Activated T-cell treated with anti-CD3 and anti-CD28 coated beads for 4 hours (primary cell): ENCODE results near the gene SPC24.
"Not testable (repeated sequence)": the region's sequence is repeated elsewhere in the genome, so short reads cannot be mapped to it uniquely, and the experiment has no call there.

Source experiments
- DNase-seq: peaks from one replicate; pipeline ENCODE4 v3.0.0-alpha.2; 2020

Gene SPC24

DNA sequence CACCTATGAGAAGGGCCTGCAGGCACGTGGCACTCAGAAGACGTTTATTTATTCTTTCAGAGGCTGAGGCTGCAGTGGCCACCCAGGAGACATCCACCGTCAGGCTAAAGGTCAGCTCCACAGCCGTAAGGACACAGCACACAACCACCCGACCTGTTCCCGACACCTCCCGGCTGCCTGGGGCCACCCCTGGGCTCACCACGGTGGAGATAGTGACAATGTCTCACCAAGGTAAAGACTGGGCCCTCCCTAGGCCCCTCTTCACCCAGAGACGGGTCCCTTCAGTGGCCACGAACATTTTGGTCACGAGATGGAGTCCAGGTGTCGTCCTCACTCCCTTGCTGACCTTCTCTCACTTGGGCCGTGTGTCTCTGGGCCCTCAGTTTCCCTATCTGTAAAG, 32.5 kb downstream of the SPC24 start:
- no peak for DNase-seq

DNA sequence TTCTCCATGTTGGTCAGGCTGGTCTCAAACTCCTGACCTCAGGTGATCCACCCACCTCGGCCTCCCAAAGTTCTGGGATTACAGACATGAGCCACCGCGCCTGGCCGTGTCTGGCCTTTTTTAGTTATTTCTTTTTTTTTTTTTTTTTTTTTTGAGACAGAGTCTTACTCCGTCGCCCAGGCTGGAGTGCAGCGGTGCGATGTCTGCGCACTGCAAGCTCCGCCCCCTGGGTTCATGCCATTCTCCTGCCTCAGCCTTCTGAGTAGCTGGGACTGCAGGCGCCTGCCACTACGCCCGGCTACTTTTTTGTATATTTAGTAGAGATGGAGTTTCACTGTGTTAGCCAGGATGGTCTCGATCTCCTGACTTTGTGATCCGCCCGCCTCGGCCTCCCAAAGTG, 33.6 kb downstream of the SPC24 start:
- DNase-seq = not testable (repeated sequence)

DNA sequence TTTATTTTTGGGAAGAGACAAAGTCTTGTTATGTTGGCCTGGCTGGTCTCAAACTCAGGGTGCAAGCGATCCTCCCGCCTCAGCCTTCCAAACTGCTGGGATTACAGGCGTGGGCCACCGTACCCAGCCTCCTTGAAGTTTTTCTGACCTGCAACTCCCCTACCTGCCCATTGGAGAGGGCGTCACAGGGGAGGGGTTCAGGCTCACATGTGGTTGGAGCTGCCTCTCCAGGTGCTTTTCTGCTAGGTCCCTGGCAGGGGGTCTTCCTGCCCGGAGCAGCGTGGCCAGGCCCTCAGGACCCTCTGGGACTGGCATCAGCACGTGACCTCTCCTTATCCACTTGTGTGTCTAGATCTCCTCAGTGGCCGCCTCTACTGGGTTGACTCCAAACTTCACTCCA, 39.1 kb downstream of the SPC24 start:
- DNase-seq = no peak

DNA sequence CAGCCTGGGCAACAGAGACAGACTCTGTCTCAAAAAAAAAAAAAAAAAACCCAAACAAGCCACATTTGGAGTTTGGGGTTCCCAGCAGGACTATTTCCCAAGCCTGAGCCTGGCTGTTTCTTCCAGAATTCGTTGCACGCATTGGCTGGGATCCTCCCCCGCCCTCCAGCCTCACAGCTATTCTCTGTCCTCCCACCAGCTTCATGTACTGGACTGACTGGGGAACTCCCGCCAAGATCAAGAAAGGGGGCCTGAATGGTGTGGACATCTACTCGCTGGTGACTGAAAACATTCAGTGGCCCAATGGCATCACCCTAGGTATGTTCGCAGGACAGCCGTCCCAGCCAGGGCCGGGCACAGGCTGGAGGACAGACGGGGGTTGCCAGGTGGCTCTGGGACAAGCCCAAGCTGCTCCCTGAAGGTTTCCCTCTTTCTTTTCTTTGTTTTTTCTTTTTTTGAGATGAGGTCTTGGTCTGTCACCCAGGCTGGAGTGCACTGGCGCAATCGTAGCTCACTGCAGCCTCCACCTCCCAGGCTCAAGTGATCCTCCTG, 39.6 kb downstream of the SPC24 start:
- DNase-seq = no peak

DNA sequence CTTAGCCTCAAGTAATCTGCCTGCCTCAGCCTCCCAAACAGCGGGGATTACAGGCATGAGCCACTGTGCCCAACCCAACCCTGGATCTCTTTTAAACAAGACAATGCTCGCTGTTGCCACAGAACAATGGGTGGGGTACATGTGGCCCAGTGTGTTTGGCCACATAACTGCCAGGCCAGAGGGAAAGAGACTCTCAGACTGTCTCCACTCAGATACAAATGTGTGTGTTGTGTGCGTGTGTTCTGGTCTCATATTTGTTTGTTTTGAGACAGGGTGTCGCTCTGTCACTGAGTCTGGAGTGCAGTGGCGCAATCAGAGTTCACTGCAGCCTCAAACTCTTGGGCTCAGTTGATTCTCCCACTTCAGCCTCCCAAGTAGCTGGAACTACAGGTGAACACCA, 40.5 kb downstream of the SPC24 start:
- DNase-seq = no peak

DNA sequence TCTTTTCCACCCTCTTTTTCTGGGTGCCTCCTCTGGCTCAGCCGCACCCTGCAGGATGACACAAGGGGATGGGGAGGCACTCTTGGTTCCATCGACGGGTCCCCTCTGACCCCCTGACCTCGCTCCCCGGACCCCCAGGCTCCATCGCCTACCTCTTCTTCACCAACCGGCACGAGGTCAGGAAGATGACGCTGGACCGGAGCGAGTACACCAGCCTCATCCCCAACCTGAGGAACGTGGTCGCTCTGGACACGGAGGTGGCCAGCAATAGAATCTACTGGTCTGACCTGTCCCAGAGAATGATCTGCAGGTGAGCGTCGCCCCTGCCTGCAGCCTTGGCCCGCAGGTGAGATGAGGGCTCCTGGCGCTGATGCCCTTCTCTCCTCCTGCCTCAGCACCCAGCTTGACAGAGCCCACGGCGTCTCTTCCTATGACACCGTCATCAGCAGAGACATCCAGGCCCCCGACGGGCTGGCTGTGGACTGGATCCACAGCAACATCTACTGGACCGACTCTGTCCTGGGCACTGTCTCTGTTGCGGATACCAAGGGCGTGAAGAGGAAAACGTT, 42.4 kb downstream of the SPC24 start:
- DNase-seq = no peak

DNA sequence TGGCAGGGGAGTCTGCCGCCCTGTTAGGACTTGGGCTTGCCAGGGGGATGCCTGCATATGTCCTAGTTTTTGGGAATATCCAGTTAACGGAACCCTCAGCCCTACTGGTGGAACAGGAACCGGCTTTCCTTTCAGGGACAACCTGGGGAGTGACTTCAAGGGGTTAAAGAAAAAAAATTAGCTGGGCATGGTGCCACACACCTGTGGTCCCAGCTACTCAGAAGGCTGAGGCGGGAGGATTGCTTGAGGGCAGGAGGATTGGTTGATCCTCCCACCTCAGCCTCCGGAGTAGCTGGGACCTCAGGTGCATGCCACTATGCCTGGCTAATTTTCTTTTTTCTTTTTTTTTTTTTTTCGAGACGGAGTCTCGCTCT, 43.8 kb downstream of the SPC24 start:
- DNase-seq = no peak

DNA sequence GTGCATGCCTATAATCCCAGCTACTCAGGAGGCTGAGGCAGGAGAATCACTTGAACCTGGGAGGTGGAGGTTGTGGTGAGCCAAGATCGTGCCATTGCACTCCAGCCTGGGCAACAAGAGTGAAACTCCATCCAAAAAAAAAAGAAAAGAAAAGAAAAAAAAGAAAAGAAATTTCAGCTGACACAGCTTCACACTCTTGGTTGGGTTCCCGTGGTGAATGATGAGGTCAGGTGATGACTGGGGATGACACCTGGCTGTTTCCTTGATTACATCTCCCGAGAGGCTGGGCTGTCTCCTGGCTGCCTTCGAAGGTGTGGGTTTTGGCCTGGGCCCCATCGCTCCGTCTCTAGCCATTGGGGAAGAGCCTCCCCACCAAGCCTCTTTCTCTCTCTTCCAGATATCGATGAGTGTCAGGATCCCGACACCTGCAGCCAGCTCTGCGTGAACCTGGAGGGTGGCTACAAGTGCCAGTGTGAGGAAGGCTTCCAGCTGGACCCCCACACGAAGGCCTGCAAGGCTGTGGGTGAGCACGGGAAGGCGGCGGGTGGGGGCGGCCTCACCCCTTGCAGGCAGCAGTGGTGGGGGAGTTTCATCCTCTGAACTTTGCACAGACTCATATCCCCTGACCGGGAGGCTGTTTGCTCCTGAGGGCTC, 44.3 kb downstream of the SPC24 start:
- no peak for DNase-seq

DNA sequence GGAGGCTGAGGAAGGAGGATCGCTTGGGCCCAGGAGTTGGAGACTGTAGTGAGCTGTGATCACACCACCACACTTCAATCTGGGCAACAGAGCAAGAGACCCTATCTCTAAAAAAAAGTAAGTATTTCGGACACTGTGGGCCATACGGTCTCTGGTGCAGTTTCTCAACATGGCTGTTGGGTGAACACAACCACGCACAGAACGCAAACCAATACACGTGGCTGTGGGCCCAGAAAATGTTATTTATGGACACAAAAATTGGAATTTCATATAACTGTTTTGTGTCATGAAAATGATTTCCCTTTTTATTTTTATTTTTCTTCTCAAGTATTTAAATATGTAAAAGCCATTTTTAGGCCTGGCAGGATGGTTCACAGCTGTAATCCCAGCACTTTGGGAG, 46.8 kb downstream of the SPC24 start:
- DNase-seq = no peak

DNA sequence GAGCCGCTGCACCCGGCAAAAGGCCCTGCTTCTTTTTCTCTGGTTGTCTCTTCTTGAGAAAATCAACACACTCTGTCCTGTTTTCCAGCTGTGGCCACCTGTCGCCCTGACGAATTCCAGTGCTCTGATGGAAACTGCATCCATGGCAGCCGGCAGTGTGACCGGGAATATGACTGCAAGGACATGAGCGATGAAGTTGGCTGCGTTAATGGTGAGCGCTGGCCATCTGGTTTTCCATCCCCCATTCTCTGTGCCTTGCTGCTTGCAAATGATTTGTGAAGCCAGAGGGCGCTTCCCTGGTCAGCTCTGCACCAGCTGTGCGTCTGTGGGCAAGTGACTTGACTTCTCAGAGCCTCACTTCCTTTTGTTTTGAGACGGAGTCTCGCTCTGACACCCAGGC, 49.1 kb downstream of the SPC24 start:
- DNase-seq = no peak

DNA sequence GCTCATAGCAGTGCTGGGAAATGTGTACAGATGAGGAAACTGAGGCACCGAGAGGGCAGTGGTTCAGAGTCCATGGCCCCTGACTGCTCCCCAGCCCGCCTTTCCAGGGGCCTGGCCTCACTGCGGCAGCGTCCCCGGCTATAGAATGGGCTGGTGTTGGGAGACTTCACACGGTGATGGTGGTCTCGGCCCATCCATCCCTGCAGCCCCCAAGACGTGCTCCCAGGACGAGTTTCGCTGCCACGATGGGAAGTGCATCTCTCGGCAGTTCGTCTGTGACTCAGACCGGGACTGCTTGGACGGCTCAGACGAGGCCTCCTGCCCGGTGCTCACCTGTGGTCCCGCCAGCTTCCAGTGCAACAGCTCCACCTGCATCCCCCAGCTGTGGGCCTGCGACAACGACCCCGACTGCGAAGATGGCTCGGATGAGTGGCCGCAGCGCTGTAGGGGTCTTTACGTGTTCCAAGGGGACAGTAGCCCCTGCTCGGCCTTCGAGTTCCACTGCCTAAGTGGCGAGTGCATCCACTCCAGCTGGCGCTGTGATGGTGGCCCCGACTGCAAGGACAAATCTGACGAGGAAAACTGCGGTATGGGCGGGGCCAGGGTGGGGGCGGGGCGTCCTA, 50.5 kb downstream of the SPC24 start:
- no peak for DNase-seq

DNA sequence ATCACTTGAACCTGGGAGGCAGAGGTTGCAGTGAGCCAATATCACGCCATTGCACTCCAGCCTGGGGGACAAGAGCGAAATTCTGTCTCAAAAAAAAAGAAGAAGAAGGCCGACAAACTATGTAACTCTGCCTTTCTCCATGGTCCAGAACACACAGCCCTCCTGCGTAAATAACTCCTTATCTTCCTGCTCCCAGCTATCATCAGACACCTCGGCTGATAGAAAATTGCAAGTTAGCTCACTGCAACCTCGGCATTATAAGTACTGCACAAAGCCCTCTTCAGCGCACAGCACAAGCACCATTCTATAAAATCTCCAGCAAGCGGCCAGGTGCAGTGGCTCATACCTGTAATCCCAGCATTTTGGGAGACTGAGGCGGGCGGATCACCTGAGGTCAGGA, 51.9 kb downstream of the SPC24 start:
- not testable (repeated sequence) for DNase-seq

DNA sequence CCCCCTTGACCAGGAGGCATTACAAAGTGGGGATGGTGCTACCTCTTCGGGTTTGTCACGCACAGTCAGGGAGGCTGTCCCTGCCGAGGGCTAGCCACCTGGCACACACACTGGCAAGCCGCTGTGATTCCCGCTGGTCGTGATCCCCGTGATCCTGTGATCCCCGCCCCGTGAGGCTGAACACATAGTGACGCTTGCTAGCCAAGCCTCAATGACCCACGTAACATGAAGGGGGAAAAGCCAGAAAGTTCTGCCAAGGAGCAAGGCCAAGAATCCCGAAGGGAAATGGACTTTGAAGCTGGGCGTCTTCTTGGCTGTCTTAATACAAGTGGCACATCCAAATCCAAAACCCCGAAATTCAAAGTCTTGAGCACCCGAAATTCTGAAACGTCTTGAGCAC, 52.6 kb downstream of the SPC24 start:
- no peak for DNase-seq

DNA sequence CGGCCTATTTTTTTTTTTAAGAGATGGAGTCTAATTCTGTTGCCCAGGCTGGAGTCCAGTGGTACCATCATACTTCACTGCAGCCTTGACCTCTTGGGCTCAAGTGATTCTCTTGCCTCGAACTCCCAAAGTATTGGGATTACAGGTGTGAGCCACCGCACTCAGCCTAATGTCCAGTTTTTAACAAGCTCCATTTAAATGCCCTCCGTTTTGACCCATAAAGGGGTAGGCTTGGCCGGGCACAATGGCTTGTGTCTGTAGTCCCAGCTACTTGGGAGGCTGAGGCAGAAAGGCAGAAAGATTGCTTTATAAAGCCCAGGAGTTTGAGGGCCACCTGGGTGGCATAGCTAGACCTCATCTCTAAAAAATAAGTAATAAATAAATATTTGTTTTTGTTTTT, 54.5 kb downstream of the SPC24 start:
- DNase-seq = no peak

DNA sequence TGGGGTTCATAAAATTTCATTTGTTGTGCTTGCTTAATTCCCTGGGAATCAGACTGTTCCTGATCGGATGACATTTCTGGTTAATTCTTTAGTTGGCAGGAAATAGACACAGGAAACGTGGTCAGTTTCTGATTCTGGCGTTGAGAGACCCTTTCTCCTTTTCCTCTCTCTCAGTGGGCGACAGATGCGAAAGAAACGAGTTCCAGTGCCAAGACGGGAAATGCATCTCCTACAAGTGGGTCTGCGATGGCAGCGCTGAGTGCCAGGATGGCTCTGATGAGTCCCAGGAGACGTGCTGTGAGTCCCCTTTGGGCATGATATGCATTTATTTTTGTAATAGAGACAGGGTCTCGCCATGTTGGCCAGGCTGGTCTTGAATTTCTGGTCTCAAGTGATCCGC, 55.5 kb downstream of the SPC24 start:
- no peak for DNase-seq

DNA sequence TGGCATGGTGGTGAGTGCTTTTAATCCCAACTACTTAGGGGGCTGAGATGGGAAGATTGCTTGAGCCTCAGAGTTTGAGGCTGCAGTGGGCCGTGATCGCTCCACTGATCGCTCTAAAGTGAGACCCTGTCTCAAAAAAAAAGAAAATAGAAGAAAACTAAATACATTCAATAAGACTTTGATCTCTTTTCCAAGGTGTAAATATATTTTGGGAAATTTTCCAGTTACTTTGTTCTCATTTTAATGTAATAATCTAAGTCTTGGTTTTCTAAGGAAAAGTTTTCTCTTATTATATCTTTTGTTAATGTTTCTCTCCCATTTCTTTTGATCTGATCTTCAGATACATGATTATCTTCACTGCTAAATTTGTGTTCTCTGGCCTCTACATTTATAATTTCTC, 56.7 kb downstream of the SPC24 start:
- DNase-seq = no peak

DNA sequence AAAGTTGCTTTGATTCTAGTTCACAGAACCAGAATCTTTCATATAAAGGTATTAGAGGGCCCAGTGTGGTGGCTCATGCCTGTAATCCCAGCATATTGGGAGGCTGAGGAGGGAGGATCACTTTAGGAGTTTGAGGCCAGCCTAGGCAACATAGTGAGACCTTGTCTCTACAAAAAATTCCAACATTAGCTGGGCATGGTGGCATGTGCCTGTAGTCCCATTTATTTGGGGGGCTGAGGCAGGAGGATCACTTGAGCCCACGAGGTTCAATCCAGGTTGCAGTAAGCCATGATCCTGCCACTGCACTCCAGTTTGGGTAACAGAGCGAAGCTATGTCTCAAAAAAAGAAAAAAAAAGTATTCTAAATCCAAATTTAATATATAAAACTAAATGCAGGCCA, 57.3 kb downstream of the SPC24 start:
- no peak for DNase-seq

DNA sequence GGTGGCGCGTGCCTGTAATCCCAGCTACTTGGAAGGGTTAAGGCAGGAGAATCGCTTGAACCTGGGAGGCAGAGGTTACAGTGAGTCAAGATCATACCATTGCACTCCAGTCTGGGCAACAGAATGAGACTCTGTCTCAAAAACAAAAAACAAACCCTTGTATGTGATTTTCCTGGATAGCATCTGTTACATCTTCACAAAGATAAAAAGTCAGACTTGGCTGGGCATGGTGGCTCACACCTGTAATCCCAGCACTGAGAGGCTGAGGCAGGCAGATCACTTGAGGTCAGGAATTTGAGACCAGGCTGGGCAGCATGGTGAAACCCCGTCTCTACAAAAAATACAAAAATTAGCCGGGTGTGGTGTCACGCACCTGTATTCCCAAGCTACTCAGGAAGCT, 58.2 kb downstream of the SPC24 start:
- DNase-seq = not testable (repeated sequence)

DNA sequence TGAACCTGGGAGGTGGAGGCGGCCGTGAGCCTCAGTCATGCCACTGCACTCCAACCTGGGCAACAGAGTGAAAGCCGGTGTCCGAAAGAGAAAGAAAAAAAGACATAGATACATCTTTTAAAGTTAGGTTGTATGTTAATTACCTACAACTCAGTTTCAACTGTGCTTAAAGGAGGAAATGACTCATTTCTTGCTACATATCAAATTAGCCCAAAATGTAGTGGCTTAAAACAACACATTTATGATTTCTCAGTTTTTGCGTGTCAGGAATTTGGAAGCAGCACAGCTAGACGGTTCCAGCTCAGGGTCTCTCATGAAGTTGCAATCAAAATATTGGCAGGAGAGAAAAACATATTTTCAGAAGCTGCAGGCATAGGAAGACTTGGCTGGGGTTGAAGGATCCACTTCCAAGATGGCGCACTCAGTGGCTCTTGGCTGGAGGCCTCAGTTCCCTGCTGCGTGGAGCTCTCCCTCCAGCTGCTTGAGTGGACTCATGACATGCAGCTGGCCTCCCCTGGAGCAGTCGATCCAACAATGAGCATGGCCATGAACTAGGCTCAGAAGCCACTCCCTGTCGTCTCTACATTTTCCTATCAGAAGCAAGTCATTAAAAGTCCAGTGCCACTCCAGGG, 59.3 kb downstream of the SPC24 start:
- no peak for DNase-seq
